ENCODE data around the gene NOL8.
A peak's percentile ranks its signal among the peaks of the same experiment; 100 is the strongest.

NOL8 gene

DNA sequence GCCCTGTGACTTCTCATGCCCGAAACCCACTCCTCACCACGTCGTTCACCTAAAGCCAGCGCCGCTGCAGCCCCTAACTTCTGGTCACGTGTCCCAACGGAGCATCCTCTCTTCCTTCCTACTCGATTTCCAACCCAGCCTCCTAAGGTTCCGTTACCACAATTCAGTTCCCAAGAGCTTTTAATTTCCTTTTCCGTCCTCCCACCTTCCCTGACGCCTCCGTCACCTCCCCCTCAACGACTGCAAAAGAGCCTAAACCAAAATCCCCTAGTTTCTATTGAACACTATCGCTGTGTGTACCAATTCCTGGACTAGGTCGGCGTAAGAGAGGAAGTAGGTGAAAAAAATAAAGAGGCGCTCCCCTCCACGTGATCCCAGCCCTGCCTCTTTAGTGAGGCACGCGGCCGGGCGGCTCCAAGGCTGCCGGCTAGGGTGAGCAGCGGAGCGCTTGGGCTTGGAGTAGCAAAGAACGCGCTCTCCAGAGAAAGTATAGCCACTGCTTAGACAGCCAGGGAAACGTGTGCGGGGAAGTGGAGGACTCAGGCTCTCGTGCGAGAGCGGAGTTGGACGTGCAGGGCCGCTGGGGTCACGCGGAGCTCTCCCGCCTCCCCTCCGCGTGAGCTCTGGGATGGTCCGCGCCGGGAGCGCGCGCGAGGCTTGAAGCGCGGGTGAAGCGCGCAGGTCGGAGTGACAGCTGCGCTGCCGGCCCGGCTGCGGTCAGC lies at the start of gene NOL8, which contains the start of gene CENPP:
NOL8 (minus strand) TSS at position 82 of the 722 bp plus-strand sequence. CDS start 1,189 bp downstream, outside the sequence.
CENPP (plus strand) TSS at position 685 of the 722 bp plus-strand sequence.
- DNase-seq (ENCODE audit: low spot score), result peak; percentile 93

DNA sequence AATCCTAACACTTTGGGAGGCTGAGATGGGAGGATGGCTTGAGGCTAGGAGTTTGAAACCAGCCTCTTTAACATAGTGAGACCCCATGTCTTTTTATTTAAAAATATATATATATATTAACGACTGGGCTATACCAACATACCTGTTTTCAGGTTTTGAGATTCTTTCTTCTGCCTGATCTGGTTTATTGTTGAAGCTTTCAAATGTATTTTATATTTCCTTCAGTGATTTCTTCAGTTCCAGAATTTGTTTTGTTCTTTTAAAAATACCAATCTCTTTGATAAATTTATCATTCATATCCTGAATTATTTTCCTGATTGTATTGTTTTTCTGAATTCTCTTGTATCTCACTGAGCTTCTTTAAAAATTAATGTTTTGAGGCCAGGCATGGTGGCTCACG lies 48.0 kb upstream of the NOL8 start:
- DNase-seq (ENCODE audit: low spot score), result no peak

DNA sequence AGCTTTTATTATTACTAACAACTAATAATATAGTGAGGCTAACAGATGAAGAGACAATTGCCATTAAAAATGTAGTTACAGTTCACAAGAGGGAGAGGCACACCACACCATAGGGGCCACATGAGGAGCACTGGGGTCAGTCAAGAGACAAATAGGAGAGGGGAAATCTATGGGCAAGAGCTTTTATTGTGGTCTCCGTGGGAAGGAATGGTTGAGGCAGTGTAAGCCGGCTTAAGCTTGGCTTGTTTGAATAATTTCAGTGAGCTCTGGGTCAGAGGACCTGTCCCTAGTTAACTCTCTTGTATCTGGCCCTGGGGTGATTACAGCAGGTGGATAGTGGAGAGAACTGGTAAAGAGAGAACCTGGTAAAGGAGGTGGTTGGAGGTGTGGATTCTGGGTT lies 43.9 kb upstream of the NOL8 start:
- no peak for DNase-seq (ENCODE audit: low spot score)

GRCh38 chr9:92360083-92360482 lies 34.9 kb upstream of the NOL8 start:
- DNase-seq (ENCODE audit: low spot score), result no peak

DNA sequence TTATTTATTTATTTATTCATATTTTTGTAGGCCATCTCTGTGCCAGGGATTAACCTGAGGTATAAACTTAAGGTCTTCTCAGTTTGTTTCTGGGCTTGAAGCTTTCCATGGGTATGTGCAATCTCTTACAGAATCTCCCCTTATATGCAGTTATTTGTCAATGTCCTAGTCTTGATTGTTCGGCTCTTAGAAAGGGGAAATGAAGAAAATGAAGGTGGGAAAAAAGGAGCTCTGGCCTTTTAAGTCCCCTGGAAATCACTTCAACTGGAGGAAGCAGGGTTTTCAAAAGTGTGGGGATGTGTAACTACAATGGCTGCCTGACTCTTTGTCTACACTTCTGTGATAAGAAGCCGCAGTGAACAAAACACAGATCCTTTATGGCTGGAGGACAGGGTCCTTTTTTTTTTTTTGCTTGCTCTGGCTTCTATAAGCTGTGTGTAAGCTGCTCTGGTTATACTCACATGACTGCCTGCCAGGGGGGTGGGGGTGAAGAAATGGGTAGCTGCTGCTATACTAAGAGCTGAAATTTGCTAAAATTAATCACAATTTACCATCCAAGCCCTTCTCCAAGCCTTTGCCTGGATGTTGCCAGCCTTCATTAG lies 34.3 kb upstream of the NOL8 start:
- no peak for DNase-seq (ENCODE audit: low spot score)

- no peak for DNase-seq (ENCODE audit: low spot score)
These were observed 27.9 kb upstream of the NOL8 start for GRCh38 chr9:92353051-92353450.

DNA sequence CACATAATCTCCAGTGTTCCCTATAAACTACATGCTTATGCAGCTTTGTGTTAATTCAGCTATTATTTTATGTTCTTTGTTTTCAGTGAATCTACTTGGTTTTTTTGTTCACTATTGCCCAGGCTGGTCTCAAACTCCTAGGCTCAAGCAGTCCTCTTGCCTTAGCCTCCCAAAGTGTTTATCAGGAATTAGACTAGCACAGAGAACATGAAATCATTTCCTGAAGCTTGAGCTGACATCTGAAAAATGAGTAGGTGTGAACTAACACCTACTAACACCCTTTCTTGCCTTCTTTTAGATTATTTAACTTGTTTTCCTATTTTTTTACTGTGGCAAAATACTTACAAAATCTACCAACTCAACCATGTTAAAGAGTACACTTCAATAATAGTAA lies 25.6 kb upstream of the NOL8 start:
- no peak for DNase-seq (ENCODE audit: low spot score)

DNA sequence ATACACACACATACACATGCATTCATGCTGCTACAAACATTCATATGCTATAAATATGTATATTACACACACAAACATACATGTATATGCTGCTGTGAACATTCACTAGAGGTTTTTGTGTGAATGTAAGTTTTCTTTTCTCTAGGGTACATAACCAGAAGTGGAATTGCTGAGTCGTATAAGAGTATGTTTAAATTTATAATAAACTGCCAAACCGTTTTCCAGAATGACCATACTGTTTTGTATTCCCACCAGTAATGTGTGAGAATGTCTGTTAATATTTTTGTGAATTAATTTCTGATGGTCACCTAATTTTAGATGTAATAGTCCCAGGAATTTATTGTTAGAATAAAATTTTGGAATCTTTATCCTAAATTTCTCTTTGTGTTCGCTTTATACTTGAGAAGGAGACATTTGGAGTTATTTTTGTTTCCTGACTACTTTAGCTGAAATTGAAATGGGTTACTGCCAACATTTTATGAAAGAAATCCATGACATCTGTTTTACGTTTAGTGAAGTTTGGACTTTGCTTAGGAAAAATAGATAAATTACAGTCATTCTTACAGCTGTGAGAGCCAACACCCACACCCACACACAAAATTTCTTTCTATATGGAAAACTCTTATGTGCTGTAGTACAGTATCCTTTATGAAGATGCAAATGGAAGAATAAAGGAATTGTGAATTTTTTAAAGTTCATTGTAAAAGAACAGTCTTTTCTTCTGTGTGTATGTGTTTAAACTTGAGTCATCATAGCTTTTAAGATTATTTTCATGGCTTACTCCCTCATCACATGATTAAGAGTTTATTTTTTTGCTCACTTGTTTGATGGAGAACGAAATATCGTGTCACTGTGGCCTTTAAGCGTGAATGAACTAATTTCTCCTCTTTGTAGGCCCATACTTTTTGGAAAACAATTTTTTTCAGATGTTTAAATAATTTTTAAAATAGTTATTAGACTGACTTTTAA lies 24.9 kb upstream of the NOL8 start:
- no peak for DNase-seq (ENCODE audit: low spot score)

GRCh38 chr9:92345582-92345981 lies 20.4 kb upstream of the NOL8 start:
- no peak for DNase-seq (ENCODE audit: low spot score)

- DNase-seq (ENCODE audit: low spot score), result no peak
These were observed 17.8 kb upstream of the NOL8 start for GRCh38 chr9:92342825-92343488.

DNA sequence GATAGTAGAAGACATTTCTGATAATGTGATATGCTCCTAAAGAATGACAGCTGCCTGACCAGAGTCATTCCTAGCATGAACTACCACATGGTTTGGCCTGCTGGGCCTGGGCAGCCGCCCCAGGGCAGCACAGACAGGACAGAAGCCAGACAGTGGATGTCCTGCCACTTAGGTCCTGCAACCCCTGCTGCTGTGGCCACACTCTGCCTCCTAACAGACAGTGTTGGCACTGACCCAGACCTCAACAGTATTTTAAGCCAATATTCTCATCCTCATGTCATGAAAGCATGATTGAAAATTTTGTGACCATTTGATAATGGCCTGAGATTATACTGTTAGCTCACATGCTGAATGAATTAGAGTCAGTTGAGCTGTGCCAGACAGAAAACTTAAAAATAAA lies 16.4 kb upstream of the NOL8 start:
- no peak for DNase-seq (ENCODE audit: low spot score)

GRCh38 chr9:92333282-92333634 lies 8.1 kb upstream of the NOL8 start:
- DNase-seq (ENCODE audit: low spot score), result no peak

DNA sequence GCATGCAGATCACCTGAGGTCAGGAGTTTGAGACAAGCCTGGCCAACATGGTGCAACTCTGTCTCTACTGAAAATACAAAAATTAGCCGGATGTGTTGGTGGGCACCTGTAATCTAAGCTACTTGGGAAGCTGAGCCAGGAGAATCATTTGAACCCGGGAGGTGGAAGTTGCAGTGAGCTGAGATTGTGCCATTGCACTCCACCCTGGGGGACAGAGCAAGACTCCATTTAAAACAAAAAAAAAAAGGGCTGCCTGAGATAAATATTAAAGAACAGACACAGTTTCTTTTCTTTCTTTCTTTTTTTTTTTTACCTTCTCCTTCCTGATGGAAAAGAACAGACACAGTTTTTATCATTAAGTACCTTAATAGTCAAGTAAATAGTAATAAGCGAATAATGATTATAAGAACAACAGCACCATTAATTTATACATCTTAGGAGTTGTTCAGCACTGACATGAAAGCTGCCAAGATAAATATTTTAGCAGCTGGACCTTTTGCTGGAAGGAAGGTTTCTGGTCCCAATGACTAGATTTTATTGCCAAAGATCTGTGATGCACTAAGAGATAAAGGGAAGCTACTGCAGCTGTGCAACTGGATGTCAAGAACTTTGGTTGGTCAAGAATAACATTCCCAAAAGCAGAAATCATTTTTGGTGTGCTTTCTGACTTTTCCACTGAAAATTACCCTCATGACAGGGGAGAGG lies 7.6 kb upstream of the NOL8 start:
- DNase-seq (ENCODE audit: low spot score), result no peak

- DNase-seq (ENCODE audit: low spot score), result no peak
These were observed 3.1 kb upstream of the NOL8 start for GRCh38 chr9:92328225-92328624.

DNA sequence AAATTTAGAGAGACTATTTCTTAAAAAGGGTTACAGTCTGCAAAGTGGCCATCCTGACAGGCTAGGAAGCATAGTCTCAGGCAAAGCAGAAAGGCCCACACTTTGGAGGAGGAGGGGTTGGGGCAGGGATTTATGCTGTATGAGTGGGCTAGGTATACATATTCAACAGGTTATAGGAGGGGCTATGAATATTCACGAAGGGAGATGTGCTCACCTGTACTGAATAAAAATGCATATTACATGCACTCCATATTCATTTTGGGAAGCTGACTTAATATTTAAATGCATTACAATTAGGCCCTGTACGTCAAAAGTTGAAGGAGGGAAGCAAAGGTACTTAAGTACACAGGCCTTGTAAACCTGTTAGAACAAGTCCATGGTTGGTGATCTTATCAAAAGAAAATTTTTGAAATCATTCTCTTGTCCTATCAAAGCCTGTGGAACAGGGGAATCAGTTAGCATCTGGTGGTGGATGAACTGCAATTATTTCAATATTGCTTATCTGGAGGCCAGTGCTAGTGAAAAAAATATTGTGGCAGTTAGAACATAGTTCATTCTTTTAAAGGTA lies 2.2 kb upstream of the NOL8 start:
- no peak for DNase-seq (ENCODE audit: low spot score)

DNA sequence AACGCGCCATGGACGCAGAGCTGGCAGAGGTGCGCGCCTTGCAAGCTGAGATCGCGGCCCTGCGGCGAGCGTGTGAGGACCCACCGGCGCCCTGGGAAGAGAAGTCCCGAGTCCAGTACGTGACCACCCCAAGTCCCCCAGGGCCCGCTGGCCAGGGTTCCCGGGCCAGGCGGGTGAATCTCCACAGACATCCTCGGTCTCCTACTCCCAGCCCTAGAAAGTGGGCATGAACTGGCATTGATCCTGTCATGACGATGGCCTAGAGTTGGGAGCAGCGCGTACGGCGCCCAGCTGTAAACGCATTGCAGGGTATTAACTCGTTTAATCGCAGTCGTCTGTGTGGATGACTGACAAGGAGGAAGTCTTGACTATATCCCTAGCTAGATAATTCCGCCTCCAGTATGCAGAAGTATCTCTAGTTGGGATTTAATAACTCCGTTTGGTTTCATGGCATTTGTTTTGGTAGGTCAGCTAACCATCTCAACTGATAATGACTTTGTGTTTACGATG lies 896 bp upstream of the NOL8 start:
- no peak for DNase-seq (ENCODE audit: low spot score)

DNA sequence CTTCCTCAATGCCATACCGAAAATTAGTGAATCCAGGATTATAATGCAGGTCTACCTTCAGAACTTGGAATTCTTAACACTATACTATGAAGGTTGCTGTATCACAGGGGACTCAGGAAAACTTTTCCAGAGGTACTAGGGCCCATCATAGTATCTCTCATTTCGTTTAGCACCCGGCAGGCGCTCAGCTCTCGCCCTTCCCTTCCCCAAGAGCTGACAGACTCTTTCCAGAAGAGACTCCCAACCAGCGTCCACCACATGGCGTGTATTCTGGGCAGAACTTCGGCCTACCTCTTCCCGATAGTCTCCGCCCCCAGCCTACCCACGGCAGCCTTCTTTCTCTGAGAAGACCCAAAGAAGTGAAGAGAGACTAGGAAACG lies 271 bp downstream of the NOL8 start:
- peak; percentile 1 for DNase-seq (ENCODE audit: low spot score)

GRCh38 chr9:92324431-92324830 lies 719 bp downstream of the NOL8 start:
- DNase-seq (ENCODE audit: low spot score), result no peak

DNA sequence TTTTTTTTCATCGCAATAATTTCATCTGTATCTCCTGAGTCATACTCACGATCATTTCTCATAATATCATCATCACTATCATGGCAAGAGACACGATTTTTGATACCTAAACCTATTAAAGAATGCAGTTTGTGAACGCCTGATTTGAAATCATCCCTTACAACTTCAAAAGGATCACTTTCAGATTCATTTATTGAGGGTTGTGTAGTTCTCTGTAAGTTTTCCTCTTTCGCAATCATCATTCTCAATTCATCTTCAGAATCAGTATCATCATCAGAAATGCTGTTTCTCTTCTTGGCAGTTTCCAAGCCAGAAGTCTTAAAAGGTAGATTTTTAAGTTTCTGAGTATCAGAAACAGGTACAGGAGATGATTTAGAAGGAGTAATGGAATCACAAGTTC lies 9.7 kb downstream of the NOL8 start:
- DNase-seq (ENCODE audit: low spot score), result no peak

- no peak for DNase-seq (ENCODE audit: low spot score)
These were observed 11.5 kb downstream of the NOL8 start for GRCh38 chr9:92313624-92314012.

Measured in putamen (tissue), 1 donor.